Myometrial cell (primary cell): ENCODE measurements around the gene HEXD. TPM values are rescaled to one million over a fixed set of nuclear protein-coding genes. Genes with fewer than 3 reads are reported as not detected.

Experiments used
- total RNA-seq: library from RNA; depleted of rRNA; stranded (reverse); fragments of >200 nt; gene quantifications from 2 replicates; pipeline ENCODE4 v1.2.3, GENCODE V29; 2015

HEXD gene
- 3.0 and 11.5 TPM in 2 replicates for total RNA-seq

DNA sequence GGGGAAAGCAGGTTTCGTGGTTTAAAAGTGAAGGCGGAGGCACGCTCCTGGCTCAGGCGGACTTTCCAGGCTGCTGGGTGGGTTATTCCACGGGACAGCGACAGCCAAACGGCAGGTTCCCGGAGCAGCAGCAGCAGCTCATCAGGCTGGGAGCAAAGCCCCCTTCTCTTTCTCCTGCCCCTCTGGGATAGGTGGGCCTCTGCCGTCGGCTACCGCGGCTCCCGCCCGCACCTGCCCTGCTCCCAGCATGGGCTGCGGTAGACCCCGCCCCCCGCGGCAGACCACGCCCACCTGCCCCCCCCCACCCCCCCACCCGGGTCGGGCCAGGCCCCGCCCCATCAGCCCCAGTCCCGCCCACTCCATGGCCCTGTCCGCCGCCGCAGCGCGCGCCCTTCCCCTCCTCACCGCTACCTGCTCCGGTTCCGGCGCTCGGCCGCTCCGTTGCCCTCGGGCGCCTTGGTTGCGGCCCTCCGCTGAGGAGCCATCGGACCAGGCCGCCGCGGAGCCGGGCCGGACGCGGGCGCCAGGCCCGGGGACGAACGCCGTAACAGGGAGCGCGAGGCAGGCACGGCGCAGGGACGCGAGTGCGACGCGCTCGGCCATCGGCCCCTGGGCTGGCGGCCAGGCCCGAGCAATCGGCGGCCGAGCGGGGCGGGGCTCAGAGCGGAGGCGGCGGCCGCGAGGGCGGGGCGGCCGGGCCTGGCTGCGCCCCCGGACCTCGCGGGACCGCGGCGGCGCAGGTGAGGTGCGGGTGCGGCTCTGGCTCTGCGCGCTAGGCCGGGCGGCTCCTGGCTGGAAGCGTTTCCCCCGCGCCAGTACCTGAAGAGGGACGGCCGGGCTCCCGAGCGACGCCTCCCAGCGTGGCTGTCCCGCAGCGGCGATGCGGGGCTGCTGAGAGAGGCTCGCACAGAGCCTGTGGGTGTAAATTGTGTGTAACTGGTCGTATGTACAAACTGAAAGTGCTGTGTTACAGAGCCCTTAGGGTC is at the start of gene HEXD, which contains the start of gene OGFOD3:
Gene HEXD, plus strand, starts transcription at position 347 of the 986 bp plus-strand sequence. CDS start 1,453 bp downstream, outside the sequence.
Gene OGFOD3, minus strand, starts transcription at position 586 of the 986 bp plus-strand sequence. Its CDS starts 101 bp downstream, at position 485.

DNA sequence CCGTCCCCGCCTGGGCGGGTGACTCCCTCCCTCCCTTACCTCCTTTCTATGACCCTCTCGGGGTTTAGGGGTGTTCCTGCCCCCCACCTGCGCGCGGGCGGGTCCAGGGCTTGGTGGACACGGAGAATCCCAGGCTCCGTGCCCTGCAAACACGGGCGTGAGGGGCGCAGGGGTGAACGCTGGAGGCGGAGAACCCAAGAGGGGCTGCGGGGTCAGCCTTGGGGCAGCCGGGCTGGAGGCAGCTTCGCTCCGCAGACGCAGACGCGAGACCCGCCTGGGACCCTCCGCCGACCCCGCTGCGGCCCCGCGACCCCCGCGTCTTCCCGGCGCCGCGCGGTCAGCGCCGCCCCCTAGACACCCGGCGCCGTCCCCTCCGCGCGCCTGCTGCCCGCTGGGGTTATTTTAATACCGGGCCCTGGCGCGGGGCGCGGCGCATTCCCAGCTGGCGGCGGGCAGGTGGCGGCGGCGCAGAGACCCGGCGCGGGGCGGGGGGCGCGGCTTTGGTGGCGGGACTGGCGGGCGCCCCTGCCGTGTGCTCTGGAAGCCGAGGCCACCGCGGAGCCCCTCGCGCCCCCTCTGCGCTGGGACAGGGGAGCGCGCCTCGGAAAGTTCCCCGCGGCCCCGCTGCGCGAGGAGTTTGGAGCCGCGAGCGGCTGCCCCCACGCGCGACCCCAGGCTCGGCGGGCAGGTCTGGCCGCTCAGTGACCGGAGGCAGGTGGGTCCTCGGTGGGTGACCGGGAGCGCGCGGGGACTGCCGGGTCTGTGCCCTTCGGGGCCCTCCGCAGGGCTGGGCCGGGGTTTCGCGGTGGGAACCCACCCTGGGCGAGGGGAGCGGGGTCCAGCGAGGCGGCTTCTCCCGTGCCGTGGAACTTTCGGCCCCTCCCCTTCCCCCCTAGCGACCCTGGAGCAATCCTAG is 46.6 kb upstream of the HEXD start, which contains the start of gene UTS2R:
Gene UTS2R, plus strand, starts transcription at position 433 of the 916 bp plus-strand sequence. CDS start 2,560 bp downstream, outside the sequence.

DNA sequence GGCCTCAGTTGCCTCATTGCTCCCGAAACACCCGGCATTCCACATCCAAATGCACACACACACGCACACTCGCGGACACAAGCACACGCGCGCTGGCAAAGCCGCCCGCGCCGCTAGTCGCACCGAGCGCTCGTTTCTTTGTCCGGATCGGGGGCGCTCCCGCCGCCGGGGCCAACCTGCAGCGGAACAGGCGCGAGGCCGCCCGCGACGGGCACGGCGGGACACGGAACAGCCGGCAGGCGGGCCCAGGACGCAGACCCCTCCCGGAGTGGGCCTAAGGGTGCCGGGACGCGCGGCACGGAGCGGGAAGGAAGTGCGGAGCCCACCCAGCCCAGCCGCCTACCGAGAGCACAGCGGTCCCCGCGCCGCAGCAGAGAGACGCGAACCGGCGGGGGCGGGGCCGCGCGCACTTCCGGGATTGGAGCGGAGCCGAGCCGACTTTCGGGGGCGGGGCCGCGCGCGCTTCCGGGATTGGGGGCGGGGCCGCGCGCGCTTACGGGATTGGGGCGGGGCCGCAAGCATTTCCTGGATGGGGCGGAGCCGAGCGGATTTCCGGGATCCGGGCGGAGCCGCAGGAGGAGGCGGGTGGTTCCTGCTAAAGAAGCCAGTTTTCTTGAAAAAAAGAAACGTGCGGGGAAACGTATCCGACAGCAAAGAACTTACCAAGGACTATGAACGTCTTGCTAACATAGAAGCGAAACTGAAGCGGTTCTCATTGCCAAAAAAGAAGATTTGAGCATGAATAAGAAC is 32.4 kb downstream of the HEXD start, which contains the start of gene CYBC1:
Gene CYBC1, minus strand, starts transcription at position 396 of the 750 bp plus-strand sequence. CDS start 1,498 bp downstream, outside the sequence.

DNA sequence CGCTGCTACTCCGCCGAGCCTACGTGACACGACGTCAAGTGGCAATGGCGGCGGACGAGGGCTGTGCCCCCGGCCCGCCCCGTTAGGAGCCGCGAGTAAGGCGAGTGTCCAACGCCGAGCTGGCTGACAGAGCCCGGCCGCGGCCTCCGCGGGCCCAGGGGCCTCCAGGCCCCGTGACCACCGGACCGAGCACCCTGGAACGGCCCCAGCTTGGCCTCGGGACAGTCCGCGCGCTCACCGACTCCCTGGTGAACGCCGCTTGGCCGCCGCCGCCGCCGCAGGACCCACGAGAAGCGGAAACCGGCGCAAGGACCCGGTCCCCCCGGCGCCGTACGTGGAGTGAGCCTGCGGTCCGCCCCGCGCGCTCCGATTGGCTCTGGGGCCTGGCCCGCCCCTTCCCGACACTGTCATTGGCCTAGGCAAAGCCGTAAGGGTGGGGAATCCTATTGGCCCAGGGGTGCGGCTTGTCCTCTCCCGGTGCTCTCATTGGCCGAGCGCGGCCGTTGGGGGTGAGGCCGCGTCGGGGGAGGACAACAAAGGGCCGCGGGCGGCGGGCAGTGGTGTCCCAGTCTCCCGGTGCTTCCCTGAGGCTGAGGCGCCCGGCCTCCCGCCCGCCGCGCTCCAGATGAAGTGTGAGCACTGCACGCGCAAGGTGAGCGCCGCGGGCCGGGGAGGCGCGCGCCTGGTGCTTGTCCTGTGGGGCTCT is 40.2 kb downstream of the HEXD start, which contains the start of gene NARF:
Gene NARF, plus strand, starts transcription at position 563 of the 706 bp plus-strand sequence. Its CDS starts 63 bp downstream, at position 626.

Other genes with a start within 250 kb of the HEXD start
- gene CCDC57, start 205.5 kb upstream of the HEXD start, total RNA-seq = 6.9 and 7.6 TPM in 2 replicates
- gene SLC16A3, start 189.3 kb upstream of the HEXD start, total RNA-seq = 379 and 439 TPM in 2 replicates
- 61.3 and 74.7 TPM in 2 replicates for gene CSNK1D, start 144.6 kb upstream of the HEXD start, total RNA-seq
- 0.53 TPM in 1 of 2 replicates, not detected in the other for gene CD7, start 100.7 kb upstream of the HEXD start, total RNA-seq
- 6.3 and 12.2 TPM in 2 replicates for gene SECTM1, start 84.6 kb upstream of the HEXD start, total RNA-seq
- gene TEX19, start 59.1 kb upstream of the HEXD start, total RNA-seq = 2.0 TPM in 1 of 2 replicates, not detected in the other
- not detected in 2 replicates for gene UTS2R, start 46.6 kb upstream of the HEXD start, total RNA-seq
- 26.8 and 34.7 TPM in 2 replicates for gene OGFOD3, start 239 bp downstream of the HEXD start, total RNA-seq
- 123 and 130 TPM in 2 replicates for gene CYBC1, start 32.4 kb downstream of the HEXD start, total RNA-seq
- 25.4 and 50.3 TPM in 2 replicates for gene NARF, start 40.4 kb downstream of the HEXD start, total RNA-seq
- 25.7 and 30.1 TPM in 2 replicates for gene FOXK2, start 101.4 kb downstream of the HEXD start, total RNA-seq
- 55.9 and 59.0 TPM in 2 replicates for gene WDR45B, start 230.1 kb downstream of the HEXD start, total RNA-seq